ENCODE data around the gene S100A7A.
"Not testable (repeated sequence)": the region's sequence is repeated elsewhere in the genome, so short reads cannot be mapped to it uniquely, and the experiment has no call there.

The S100A7A gene

DNA sequence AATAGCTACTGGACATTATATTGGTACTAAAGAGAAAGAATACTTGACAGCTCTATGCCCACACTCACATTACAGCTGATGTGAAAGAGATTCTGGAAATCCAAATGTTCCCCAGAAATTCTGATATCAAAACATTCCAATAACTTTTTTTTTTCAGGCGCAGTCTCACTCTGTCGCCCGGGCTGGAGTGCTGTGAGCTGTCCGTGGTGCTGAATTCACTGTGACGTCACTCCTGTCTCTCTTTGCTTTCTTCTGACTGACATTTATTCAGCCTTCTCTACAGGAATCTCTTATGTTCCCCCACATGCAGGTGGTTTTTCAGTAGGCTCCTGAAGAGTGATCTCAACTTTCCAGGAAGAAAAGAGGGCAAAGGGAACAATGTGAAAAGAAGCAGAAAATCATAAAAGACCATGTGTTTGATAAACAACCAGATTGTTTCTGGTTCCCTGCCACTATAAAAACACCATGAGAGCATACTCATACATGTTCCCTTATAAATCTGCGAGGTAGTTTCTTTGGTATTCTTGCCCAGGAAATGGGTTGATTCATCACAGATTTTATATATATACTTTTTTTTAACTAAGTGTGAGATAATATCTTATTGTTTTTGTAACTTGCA is 6.2 kb downstream of the S100A7A start:
- DNase-seq (ENCODE audit: low spot score): peak; percentile 73

DNA sequence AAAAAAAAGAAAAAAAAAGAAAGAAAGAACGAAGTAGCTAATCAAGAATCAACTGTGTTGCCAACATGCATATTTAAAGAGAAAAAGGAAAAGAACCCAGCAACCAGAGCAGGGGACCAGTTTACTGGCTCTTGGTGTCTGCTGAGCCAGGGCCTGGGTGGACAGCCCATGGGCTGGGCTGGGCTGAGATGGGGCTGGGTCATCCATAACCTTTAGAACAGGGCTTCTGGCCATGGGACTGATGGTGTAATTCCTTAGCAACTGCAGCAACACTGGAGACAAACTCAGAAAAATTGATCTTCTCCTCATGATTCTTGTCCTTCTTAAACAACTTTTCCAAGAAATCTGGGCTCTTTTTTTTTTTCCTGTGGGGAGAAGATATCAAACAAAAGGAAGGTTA is 10.5 kb downstream of the S100A7A start:
- DNase-seq (ENCODE audit: low spot score): no peak

DNA sequence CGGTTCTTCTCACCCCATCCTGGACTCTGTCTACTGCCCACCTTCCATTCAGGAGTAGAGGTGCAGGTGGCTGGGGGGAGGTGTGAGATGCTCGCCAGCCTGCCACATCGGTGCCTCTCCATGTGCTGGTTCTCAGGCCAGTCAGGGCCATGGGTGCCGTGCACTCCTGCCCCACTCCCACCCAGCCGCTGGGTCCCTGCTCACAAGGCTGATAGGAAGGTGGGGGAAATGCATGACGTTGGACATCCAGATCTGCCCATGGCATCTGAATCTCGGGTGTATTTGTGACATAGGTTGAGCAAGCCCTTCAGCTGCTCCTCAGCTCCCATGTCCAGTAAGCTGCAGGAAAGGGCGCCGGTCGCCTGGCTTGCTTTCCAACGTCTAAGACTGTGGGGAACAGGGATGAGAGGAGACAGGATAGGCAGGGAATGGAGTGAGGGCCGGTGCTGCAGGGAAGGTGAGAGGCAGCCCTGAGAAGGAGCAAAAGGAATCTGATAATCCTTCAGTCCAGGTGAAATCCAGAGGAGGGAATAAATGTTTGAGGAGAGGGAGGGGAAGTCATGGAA is 11.8 kb downstream of the S100A7A start:
- no peak for DNase-seq (ENCODE audit: low spot score)

DNA sequence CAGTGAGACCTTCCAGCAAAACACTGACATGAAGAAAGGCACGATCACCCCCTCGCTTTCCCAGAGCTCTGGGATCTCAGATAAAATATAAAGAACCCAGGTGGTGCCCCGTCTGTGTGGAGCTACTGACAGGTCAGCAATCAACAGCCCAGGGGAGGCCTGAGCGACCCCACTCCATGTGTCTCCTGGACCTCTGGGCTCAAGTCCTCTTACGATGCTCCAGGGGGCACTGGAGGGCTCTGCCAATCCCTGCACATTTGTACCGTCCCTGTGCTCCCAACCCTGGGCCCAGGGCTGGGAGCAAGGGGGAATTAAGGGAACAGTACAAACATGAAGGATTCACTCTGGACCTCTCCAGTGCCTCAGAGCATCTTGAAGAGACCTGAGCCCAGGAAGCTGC is 12.5 kb downstream of the S100A7A start:
- DNase-seq (ENCODE audit: low spot score): no peak

DNA sequence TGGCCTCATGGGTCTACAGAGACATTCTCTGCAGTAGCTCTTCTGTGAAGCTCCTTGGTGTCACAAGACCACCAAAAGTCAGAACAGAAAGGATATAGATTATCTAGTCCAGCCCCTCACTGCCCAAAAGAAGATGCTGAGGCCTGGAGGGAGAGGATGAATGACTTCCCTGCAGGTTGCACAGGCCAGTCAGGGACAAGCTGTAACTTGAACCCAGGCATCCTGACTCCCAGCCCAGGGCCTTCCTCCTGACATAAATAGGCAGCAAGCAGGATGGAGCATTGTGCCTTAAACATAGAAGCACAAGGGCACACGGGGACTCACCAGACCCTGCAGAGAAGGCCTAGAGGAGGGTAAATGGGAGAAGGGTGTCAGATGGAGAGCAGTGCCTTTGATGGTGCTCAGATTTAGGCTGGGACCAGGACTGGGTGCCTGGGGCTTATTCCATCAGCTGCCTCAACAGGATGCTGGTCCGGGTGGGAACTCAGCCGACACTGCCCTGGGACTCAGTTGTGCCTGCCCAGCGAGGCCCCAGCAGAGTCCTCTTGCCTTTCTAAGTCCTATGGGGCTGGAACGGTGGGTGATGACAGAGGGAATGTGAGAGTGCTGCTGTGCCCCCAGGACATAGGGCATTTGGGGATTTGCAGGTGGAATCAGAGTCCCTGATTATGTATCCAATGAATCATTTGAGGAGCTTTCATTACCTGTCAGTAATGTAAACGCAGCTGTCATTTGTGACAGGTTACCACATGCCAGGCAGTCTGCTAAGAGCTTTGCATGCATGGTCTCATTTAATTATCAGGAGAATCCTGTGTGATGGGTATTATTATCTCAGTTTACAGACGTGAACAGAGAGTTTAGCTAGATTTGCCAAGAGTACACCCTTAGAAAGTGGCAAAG is 13.2 kb downstream of the S100A7A start:
- DNase-seq (ENCODE audit: low spot score): no peak

- no peak for DNase-seq (ENCODE audit: low spot score)
Measured at GRCh38 chr1:153430166-153430553, 13.8 kb downstream of the S100A7A start.

GRCh38 chr1:153430561-153430960 is 14.2 kb downstream of the S100A7A start:
- no peak for DNase-seq (ENCODE audit: low spot score)

DNA sequence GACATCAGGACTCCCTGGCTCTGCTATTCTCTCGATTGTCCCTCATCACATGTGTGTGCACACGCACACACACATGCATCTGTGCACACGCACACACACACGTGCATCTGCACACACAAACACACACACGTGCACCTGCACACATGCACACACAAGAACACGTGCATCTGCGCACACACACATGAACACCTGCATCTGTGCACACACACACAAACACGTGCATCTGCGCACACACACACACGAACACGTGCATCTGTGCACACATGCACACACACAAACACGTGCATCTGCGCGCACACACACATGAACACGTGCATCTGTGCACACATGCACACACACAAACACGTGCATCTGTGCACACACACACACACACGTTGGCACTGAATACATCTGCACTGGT is 14.7 kb downstream of the S100A7A start:
- DNase-seq (ENCODE audit: low spot score): no peak

- no peak for DNase-seq (ENCODE audit: low spot score)
Measured at GRCh38 chr1:153431427-153431826, 15.1 kb downstream of the S100A7A start.

DNA sequence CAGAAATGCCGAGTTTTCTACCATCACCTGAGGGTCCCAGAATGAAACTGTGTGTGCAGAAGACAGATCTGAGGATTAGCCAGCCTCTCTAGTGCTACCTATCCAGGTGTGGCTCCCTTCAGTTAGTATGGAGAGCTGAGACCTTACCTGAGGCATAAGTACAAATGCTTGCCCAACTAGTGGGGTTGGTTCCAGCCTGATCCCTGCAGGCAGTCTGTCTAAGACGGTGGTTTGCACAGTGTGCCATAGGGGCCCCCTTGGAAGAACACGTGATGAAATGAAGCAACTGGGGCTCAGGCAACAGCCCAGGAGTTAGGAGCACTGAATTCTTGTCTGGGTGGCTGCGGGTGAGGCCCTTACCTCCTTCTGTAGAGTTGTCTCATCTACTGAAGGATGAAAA is 15.6 kb downstream of the S100A7A start:
- DNase-seq (ENCODE audit: low spot score): no peak

DNA sequence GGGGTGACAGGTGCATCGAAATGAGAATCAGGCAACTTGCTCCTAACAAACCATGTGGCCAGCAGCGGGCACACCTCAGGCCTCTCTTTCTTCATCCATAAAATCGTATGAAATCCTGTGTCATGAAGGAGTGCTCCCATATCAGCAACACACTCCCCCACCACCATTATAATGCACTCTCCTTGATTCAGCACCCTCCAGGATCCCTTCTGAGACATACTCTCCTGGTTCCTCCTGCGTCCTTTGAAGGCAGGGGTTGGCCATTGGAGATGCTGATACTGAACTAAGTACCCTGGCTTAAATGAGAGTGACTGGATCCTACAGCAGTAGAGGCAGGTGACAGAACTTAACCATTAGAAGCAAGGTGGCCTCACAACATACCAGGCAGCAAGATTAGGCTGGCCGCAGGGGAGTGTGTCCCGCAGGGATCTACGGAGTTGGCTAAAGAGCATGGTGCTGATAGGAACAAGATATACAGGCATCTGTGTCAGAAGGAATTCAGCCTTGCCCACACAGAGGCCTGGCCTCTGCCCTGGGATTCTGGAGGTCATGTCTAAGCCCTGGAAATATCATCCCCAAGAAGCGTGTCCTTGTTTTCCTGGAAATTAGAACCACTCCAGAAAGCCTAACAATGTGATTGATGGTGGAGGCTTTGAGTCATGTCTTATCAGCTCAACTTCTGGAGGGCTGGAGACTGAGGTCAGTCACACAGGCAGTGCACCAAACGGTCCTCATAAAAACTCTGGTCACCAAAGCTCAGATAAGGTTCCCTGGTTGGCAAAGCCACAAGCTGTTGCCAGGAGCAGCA is 16.8 kb downstream of the S100A7A start:
- no peak for DNase-seq (ENCODE audit: low spot score)

DNA sequence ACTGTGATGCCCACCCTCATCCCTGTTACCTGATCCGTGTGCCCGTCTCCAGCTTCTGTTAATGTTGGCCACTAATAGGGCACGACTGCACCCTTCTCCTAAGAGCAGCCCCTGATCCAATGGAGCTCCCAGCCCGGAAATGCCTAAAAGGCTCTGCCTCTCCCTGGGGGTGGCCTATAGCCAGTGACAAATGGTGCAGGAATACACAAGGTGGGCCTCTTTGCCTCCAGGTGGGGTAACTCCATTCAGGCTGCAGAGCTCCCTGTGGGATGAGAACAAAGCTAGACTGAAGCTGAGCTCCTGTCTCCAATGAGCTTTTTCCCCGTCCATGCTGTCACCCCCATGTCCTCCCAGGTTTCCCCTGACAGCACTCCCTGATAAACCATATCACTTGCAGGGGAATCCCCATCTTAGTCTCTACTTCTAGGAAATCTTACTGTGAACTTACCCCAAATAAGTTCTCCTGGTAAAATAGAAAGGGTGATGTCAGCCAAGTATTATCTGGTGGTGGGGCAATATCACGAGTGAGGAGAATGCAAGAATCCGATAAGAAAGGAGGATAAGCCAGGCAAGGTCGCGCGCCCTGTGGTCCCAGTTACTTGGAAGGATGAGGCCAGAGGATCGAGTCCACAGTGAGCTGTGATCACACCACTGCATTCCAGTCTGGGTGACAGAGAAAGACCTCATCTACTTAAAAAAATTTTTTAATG is 18.6 kb downstream of the S100A7A start:
- DNase-seq (ENCODE audit: low spot score): no peak

DNA sequence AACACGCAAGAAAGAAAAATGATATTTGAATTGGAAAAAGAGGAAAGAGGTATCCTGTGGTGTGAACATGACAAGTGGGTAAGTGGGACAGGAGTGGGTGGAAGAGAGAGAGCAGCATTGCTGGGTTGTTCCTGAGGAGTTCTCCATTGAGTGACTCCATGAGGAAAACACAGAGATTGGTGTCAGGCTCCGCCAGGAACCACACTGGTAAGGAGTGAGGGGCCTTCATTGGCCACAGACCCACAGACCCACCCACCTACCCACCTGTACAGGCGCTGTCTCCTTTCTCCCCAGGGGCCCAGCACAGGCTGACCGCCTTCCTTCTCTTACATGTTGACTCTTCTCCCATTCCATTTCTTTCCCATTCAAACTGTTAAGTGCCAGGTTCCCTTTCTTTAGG is 20.9 kb downstream of the S100A7A start:
- no peak for DNase-seq (ENCODE audit: low spot score)

GRCh38 chr1:153438599-153438998 is 22.3 kb downstream of the S100A7A start:
- DNase-seq (ENCODE audit: low spot score): no peak

DNA sequence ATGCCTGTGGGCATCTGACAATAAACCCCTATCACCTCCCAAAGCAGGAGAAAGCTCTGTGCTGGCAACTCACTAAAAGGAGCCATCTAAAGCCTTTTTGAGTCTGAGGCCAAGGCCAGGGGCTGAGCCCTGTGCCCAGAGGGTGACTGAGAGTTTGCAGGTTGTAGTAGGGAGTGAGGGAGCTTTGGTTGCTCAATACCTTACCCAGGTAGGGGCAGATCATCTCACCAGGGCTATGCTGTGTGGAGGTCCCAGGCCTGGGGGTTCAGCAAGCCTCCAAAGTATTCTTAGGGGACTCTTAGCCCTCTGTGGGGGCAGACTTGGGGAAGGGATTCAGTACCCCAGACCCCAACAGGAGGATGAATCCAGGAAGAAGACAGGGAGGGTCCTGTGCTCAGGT is 23.0 kb downstream of the S100A7A start:
- no peak for DNase-seq (ENCODE audit: low spot score)

GRCh38 chr1:153441238-153441755 is 25.0 kb downstream of the S100A7A start:
- no peak for DNase-seq (ENCODE audit: low spot score)

DNA sequence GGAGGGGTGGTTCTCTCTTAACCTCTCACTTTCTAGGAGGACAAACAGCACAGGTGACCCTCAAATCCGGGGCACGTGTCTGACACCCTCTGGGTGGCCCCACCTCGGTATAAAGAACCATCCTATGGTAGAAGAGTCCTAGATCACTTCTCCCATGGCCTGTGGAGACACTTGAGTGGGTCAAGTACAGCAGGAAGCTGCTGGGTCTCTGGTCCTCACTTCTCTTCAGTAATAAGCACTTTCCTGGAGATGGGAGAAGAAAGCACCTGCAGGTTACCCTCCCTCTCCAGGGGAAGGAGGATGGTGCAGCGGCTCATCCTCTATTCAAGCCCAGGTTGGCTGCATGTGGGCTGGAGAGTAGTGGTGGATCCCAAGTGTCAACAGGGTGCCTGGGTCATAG is 27.2 kb downstream of the S100A7A start:
- DNase-seq (ENCODE audit: low spot score): no peak

- DNase-seq (ENCODE audit: low spot score): no peak
Measured at GRCh38 chr1:153444078-153444477, 27.8 kb downstream of the S100A7A start.

- no peak for DNase-seq (ENCODE audit: low spot score)
Measured at GRCh38 chr1:153447498-153448170, 31.3 kb downstream of the S100A7A start.

- not testable (repeated sequence) for DNase-seq (ENCODE audit: low spot score)
Measured at GRCh38 chr1:153448851-153449250, 32.5 kb downstream of the S100A7A start.

DNA sequence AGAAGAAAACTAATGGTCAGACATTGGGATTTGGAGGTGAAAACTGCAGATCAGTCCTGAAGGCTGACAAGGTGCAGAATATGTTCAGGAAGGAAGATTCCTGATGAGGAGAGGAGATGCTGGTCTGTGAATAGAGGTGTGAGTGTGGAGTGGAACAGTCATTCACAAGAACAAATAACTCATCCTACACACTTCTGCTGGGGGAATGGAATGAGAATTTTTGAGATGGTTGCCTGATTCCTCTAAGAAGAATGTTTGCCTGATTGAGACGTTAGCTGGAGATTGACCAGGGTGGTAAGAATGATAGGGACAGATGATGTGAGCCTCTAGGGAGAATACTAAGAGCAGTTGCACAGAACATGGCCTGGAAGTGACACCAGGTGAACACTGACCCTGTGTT is 40.1 kb downstream of the S100A7A start:
- DNase-seq (ENCODE audit: low spot score): no peak
